GM23248 (cell line): ENCODE results near the gene IL12RB1. TPM values are rescaled to one million over a fixed set of nuclear protein-coding genes. Genes with fewer than 3 reads are reported as not detected.

Source experiments
- DNase-seq: peaks from one replicate; pipeline ENCODE4 v3.0.0-alpha.2; 2015
- H2AFZ ChIP-seq: fragments of 200-600 bp; sonication (generic); 2 replicates; pipeline ENCODE4 v1.6.1; 2016; ENCODE audit warnings: antibody characterized with exemption
- H3F3A ChIP-seq: fragments of 200-600 bp; sonication (generic); 2 replicates; pipeline ENCODE4 v1.6.1; 2016; ENCODE audit warnings: mild to moderate bottlenecking, antibody characterized with exemption, mixed run types; ENCODE audit not compliant: insufficient read depth
- H3K27ac ChIP-seq: fragments of 200-600 bp; sonication (generic); 2 replicates; pipeline ENCODE4 v1.5.1; 2016; ENCODE audit warnings: mild to moderate bottlenecking
- H3K27me3 ChIP-seq: fragments of 200-600 bp; sonication (generic); replicated peaks from 2 replicates; pipeline ENCODE4 v1.6.1; 2016; ENCODE audit warnings: mild to moderate bottlenecking; ENCODE audit not compliant: insufficient read depth
- H3K36me3 ChIP-seq: fragments of 200-600 bp; sonication (generic); 2 replicates; pipeline ENCODE4 v1.6.1; 2016; ENCODE audit warnings: low read depth, mild to moderate bottlenecking
- H3K4me1 ChIP-seq: fragments of 200-600 bp; sonication (generic); 2 replicates; pipeline ENCODE4 v1.6.1; 2016; ENCODE audit warnings: mild to moderate bottlenecking; ENCODE audit not compliant: insufficient read depth
- H3K4me2 ChIP-seq: fragments of 200-600 bp; sonication (generic); one replicate; pipeline ENCODE4 v1.6.1; 2016; ENCODE audit warnings: mild to moderate bottlenecking; ENCODE audit not compliant: unreplicated experiment
- H3K4me3 ChIP-seq: fragments of 200-600 bp; sonication (generic); 2 replicates; pipeline ENCODE4 v1.5.1; 2016; ENCODE audit warnings: mild to moderate bottlenecking
- H3K79me2 ChIP-seq: fragments of 200-600 bp; sonication (generic); 2 replicates; pipeline ENCODE4 v1.6.1; 2016; ENCODE audit warnings: mild to moderate bottlenecking; ENCODE audit not compliant: insufficient read depth
- H3K9ac ChIP-seq: fragments of 200-600 bp; sonication (generic); 2 replicates; pipeline ENCODE4 v1.6.1; 2016; ENCODE audit warnings: mild to moderate bottlenecking
- H3K9me2 ChIP-seq: fragments of 200-600 bp; sonication (generic); 2 replicates; pipeline ENCODE4 v1.6.1; 2016; ENCODE audit warnings: mixed run types, mild to moderate bottlenecking, moderate library complexity; ENCODE audit not compliant: insufficient read depth
- H3K9me3 ChIP-seq: fragments of 200-600 bp; sonication (generic); one replicate; pipeline ENCODE4 v1.6.1; 2017; ENCODE audit warnings: low read depth
- H4K20me1 ChIP-seq: fragments of 200-600 bp; sonication (generic); 2 replicates; pipeline ENCODE4 v1.6.0; 2016; ENCODE audit not compliant: insufficient read depth
- EZH2 ChIP-seq: fragments of 200-600 bp; sonication (generic); IDR thresholded peaks from 2 replicates; pipeline ENCODE4 v1.6.1; 2018; ENCODE audit warnings: antibody characterized with exemption, mild to moderate bottlenecking; ENCODE audit not compliant: insufficient read depth, poor library complexity, severe bottlenecking
- EZH2phosphoT487 ChIP-seq: fragments of 200-600 bp; sonication (generic); IDR thresholded peaks from 2 replicates; pipeline ENCODE4 v1.6.1; 2018; ENCODE audit warnings: antibody characterized with exemption, moderate library complexity, mild to moderate bottlenecking, low read depth; ENCODE audit not compliant: insufficient read depth
- WGBS, 2 experiments: methylation state at CpG; one replicate each; pipeline ENCODE4 v1.1.6; 2015 to 2017; ENCODE audit warnings: low lambda C conversion rate in 2 of 2, low coverage in 1 of 2; ENCODE audit errors: missing lambda C conversion rate in 2 of 2; 5-methylcytosine and 5-hydroxymethylcytosine counted together
- in situ Hi-C: fragments of 300-500 bp; cut with MboI; formaldehyde crosslinking; loops from 2 replicates; pipeline ENCODE4 v1.15.0; 2020
- polyA plus RNA-seq: library from polyadenylated mRNA; unstranded; fragments of >200 nt; fragmentation: Nextera tagmentation; extraction: Ambion mirVana; gene quantifications from 2 replicates; pipeline ENCODE4 v1.2.1, GENCODE V29; 2016
- total RNA-seq: library from RNA; depleted of rRNA; stranded (reverse); fragments of >200 nt; shearing (Covaris generic); gene quantifications from 2 replicates; pipeline ENCODE4 v1.2.3, GENCODE V29; 2014

The IL12RB1 gene
- total and polyA plus RNA-seq, 2 experiments from 2014 or later, result not detected

- no peak overlapping the region for H3K27ac ChIP-seq
- no peaks in the 10 kb centered on the region for H3K4me1 ChIP-seq
- no peaks in the 10 kb centered on the region for H3K9me2 ChIP-seq
- H3K9me3 ChIP-seq, result no peaks in the 10 kb centered on the region
- H3F3A ChIP-seq, result no peaks in the 10 kb centered on the region
- in situ Hi-C loops, result no loop called here
- no peaks in the 10 kb centered on the region for H3K27me3 ChIP-seq
- H3K79me2 ChIP-seq, result no peaks in the 10 kb centered on the region
- no peaks in the 10 kb centered on the region for H4K20me1 ChIP-seq
- no peaks in the 10 kb centered on the region for H3K36me3 ChIP-seq
- no peak overlapping the region for H3K4me3 ChIP-seq
- WGBS, 2 experiments, result 24 to 32% methylated on average over 8 of the region's 8 CpGs
- H3K9ac ChIP-seq, result no peak overlapping the region
- H2AFZ ChIP-seq, result no peak overlapping the region
- H3K4me2 ChIP-seq, result no peak overlapping the region
- DNase-seq, result peak; percentile 23
- TF ChIP-seq EZH2phosphoT487, result no peak
- no peak for TF ChIP-seq EZH2
Measured at GRCh38 chr19:18029617-18030338, 57.0 kb downstream of the IL12RB1 start.

- H3K4me2 ChIP-seq, result no peak overlapping the region
- no peak overlapping the region for H3K9ac ChIP-seq
- no peak overlapping the region for H2AFZ ChIP-seq
- DNase-seq, result no peak
- no peaks in the 10 kb centered on the region for H3F3A ChIP-seq
- no peaks in the 10 kb centered on the region for H3K36me3 ChIP-seq
- WGBS, 2 experiments, result 82 to 87% methylated on average over 4 of the region's 4 CpGs
- no peak for TF ChIP-seq EZH2
- no peak for TF ChIP-seq EZH2phosphoT487
- no peaks in the 10 kb centered on the region for H3K9me3 ChIP-seq
- H3K9me2 ChIP-seq, result no peaks in the 10 kb centered on the region
- no peaks in the 10 kb centered on the region for H3K27me3 ChIP-seq
- in situ Hi-C loops, result no loop called here
- no peak overlapping the region for H3K4me3 ChIP-seq
- no peaks in the 10 kb centered on the region for H4K20me1 ChIP-seq
- no peaks in the 10 kb centered on the region for H3K4me1 ChIP-seq
- no peaks in the 10 kb centered on the region for H3K79me2 ChIP-seq
- no peak overlapping the region for H3K27ac ChIP-seq
Measured at GRCh38 chr19:18027151-18027550, 59.6 kb downstream of the IL12RB1 start.

GRCh38 chr19:18023622-18024251 is 63.0 kb downstream of the IL12RB1 start:
- no peak overlapping the region for H2AFZ ChIP-seq
- H3K36me3 ChIP-seq, result no peaks in the 10 kb centered on the region
- in situ Hi-C loops, result no loop called here
- TF ChIP-seq EZH2 (no peak), EZH2phosphoT487 (no peak)
- H3K27ac ChIP-seq, result no peak overlapping the region
- no peaks in the 10 kb centered on the region for H3K27me3 ChIP-seq
- 69 to 72% methylated on average over 23 of the region's 23 CpGs for WGBS, 2 experiments
- peaks cover 23% of the 10 kb centered on the region for H3K4me1 ChIP-seq
- no peaks in the 10 kb centered on the region for H3K9me2 ChIP-seq
- H3K79me2 ChIP-seq, result no peaks in the 10 kb centered on the region
- no peak overlapping the region for H3K4me3 ChIP-seq
- H3K4me2 ChIP-seq, result no peak overlapping the region
- no peaks in the 10 kb centered on the region for H3F3A ChIP-seq
- no peaks in the 10 kb centered on the region for H3K9me3 ChIP-seq
- no peak for DNase-seq
- no peaks in the 10 kb centered on the region for H4K20me1 ChIP-seq
- no peak overlapping the region for H3K9ac ChIP-seq

GRCh38 chr19:18021121-18021755 is 65.5 kb downstream of the IL12RB1 start:
- H3K9me3 ChIP-seq, result no peaks in the 10 kb centered on the region
- no peaks in the 10 kb centered on the region for H3F3A ChIP-seq
- peak overlapping the region; percentile 56 for H3K27ac ChIP-seq
- WGBS, 2 experiments, result 9 to 15% methylated on average over 16 to 21 of the region's 21 CpGs
- H3K36me3 ChIP-seq, result no peaks in the 10 kb centered on the region
- H3K4me2 ChIP-seq, result peak overlapping the region; percentile 53
- H4K20me1 ChIP-seq, result no peaks in the 10 kb centered on the region
- no peak for TF ChIP-seq EZH2
- no peak for TF ChIP-seq EZH2phosphoT487
- H3K4me3 ChIP-seq, result peak overlapping the region; percentile 46
- peaks cover 23% of the 10 kb centered on the region for H3K4me1 ChIP-seq
- H3K9ac ChIP-seq, result peak overlapping the region; percentile 76
- DNase-seq, result peak; percentile 91
- in situ Hi-C loops, result no loop called here
- peak overlapping the region; percentile 91 for H2AFZ ChIP-seq
- no peaks in the 10 kb centered on the region for H3K9me2 ChIP-seq
- H3K79me2 ChIP-seq, result no peaks in the 10 kb centered on the region
- no peaks in the 10 kb centered on the region for H3K27me3 ChIP-seq
